Measurements from ENCODE around the gene ERBB4. TPM values are rescaled to one million over a fixed set of nuclear protein-coding genes. Genes with fewer than 3 reads are reported as not detected.

ERBB4 gene
- total RNA-seq, 1 donor from 2014 or later = 10.2 TPM

- no peaks in the 10 kb centered on the region for H3K36me3 Mint-ChIP-seq (ENCODE audit: low read depth)
- no peaks in the 10 kb centered on the region for H3K4me1 Mint-ChIP-seq
- no peak for TF ChIP-seq CTCF (conservative IDR thresholded peaks at IDR 0.05)
- DNase-seq (ENCODE audit: low read depth, low spot score) = no peak
- H3K9me3 Mint-ChIP-seq = no peaks in the 10 kb centered on the region
- H3K27me3 Mint-ChIP-seq (ENCODE audit: low read depth) = no peaks in the 10 kb centered on the region
- H3K4me3 Mint-ChIP-seq = no peak overlapping the region
- no peak overlapping the region for H3K27ac Mint-ChIP-seq (ENCODE audit: unreplicated experiment)
Observed at GRCh38 chr2:211875488-211875887, 663.1 kb downstream of the ERBB4 start.

GRCh38 chr2:211868996-211869533, 669.5 kb downstream of the ERBB4 start:
- no peak overlapping the region for H3K4me3 Mint-ChIP-seq
- no peak overlapping the region for H3K27ac Mint-ChIP-seq (ENCODE audit: unreplicated experiment)
- no peaks in the 10 kb centered on the region for H3K9me3 Mint-ChIP-seq
- H3K4me1 Mint-ChIP-seq = no peaks in the 10 kb centered on the region
- TF ChIP-seq CTCF (conservative IDR thresholded peaks at IDR 0.05) = no peak
- no peaks in the 10 kb centered on the region for H3K36me3 Mint-ChIP-seq (ENCODE audit: low read depth)
- no peak for DNase-seq (ENCODE audit: low read depth, low spot score)
- H3K27me3 Mint-ChIP-seq (ENCODE audit: low read depth) = no peaks in the 10 kb centered on the region

- H3K4me1 Mint-ChIP-seq = no peaks in the 10 kb centered on the region
Observed at GRCh38 chr2:211867845-211868451, 670.7 kb downstream of the ERBB4 start.

GRCh38 chr2:211864328-211864727, 674.3 kb downstream of the ERBB4 start:
- no peak for TF ChIP-seq CTCF (conservative IDR thresholded peaks at IDR 0.05)
- Mint-ChIP-seq H3K36me3 (ENCODE audit: low read depth) (peaks cover 2% of the 10 kb centered on the region), H3K27me3 (ENCODE audit: low read depth) (no peaks in the 10 kb centered on the region), H3K27ac (ENCODE audit: unreplicated experiment) (no peak overlapping the region), H3K4me3 (no peak overlapping the region), H3K9me3 (peaks cover 2% of the 10 kb centered on the region), H3K4me1 (no peaks in the 10 kb centered on the region)
- no peak for DNase-seq (ENCODE audit: low read depth, low spot score)

More at GRCh38 chr2:211867845-211868451, 670.7 kb downstream of the ERBB4 start:
- H3K36me3 Mint-ChIP-seq (ENCODE audit: low read depth) = peaks cover 2% of the 10 kb centered on the region
- TF ChIP-seq CTCF (conservative IDR thresholded peaks at IDR 0.05) = no peak
- no peak for DNase-seq (ENCODE audit: low read depth, low spot score)
- no peaks in the 10 kb centered on the region for H3K27me3 Mint-ChIP-seq (ENCODE audit: low read depth)
- peaks cover 2% of the 10 kb centered on the region for H3K9me3 Mint-ChIP-seq
- no peak overlapping the region for H3K27ac Mint-ChIP-seq (ENCODE audit: unreplicated experiment)
- no peak overlapping the region for H3K4me3 Mint-ChIP-seq

GRCh38 chr2:211860224-211860623, 678.4 kb downstream of the ERBB4 start:
- peaks cover 2% of the 10 kb centered on the region for H3K9me3 Mint-ChIP-seq
- no peak for TF ChIP-seq CTCF (conservative IDR thresholded peaks at IDR 0.05)
- no peak overlapping the region for H3K4me3 Mint-ChIP-seq
- no peak for DNase-seq (ENCODE audit: low read depth, low spot score)
- peaks cover 2% of the 10 kb centered on the region for H3K36me3 Mint-ChIP-seq (ENCODE audit: low read depth)
- no peaks in the 10 kb centered on the region for H3K4me1 Mint-ChIP-seq
- H3K27ac Mint-ChIP-seq (ENCODE audit: unreplicated experiment) = no peak overlapping the region
- no peaks in the 10 kb centered on the region for H3K27me3 Mint-ChIP-seq (ENCODE audit: low read depth)
